ENCODE results near the gene SLC7A1.

- TF ChIP-seq CTCF (IDR thresholded peaks at IDR 0.05) (no peak), POLR2A (IDR thresholded peaks at IDR 0.05) (no peak)
Observed at GRCh38 chr13:29587645-29588044, 7.8 kb downstream of the SLC7A1 start.

All from breast epithelium (tissue), 3 donors.